Neural cell (in vitro differentiated cells): ENCODE results near the gene ITFG1. TPM values are rescaled to one million over a fixed set of nuclear protein-coding genes. Genes with fewer than 3 reads are reported as not detected.
"Not testable (repeated sequence)": the region's sequence is repeated elsewhere in the genome, so short reads cannot be mapped to it uniquely, and the experiment has no call there.

ENCODE experiments used
- H2AFZ ChIP-seq: fragments of 200-600, 300-800 bp; sonication (generic), shearing (Covaris generic); 2 replicates; pipeline ENCODE4 v1.6.0; 2014; ENCODE audit warnings: low read depth, mild to moderate bottlenecking, antibody characterized with exemption, low read length, moderate library complexity
- H3F3A ChIP-seq: fragments of 200-600 bp; shearing (Covaris generic); 2 replicates; pipeline ENCODE4 v1.6.1; 2016; ENCODE audit warnings: mild to moderate bottlenecking, moderate library complexity, mixed read lengths, antibody characterized with exemption, low read length; ENCODE audit not compliant: insufficient read depth, poor library complexity, severe bottlenecking
- H3K27ac ChIP-seq: fragments of 200-600, 300-800 bp; sonication (generic), shearing (Covaris generic); 2 replicates; pipeline ENCODE4 v1.5.1; 2014; ENCODE audit warnings: mild to moderate bottlenecking, low read length, moderate library complexity
- H3K27me3 ChIP-seq: fragments of 300-800, 200-600 bp; sonication (generic), shearing (Covaris generic); 2 replicates; pipeline ENCODE4 v1.6.0; 2014; ENCODE audit warnings: mild to moderate bottlenecking, low read depth, low read length, moderate library complexity; ENCODE audit not compliant: insufficient read depth
- H3K36me3 ChIP-seq: fragments of 300-800, 200-600 bp; sonication (generic), shearing (Covaris generic); 2 replicates; pipeline ENCODE4 v1.5.1; 2014; ENCODE audit warnings: mild to moderate bottlenecking, antibody characterized with exemption, low read length, moderate library complexity; ENCODE audit not compliant: insufficient read depth
- H3K4me2 ChIP-seq: fragments of 300-800, 200-600 bp; sonication (generic), shearing (Covaris generic); 2 replicates; pipeline ENCODE4 v1.6.0; 2014; ENCODE audit warnings: mild to moderate bottlenecking, low read length
- H3K4me3 ChIP-seq: fragments of 300-800, 200-600 bp; sonication (generic), shearing (Covaris generic); 2 replicates; pipeline ENCODE4 v1.5.1; 2014; ENCODE audit warnings: mild to moderate bottlenecking, low read length, moderate library complexity
- H3K79me2 ChIP-seq: fragments of 200-600 bp; shearing (Covaris generic); replicated peaks from 2 replicates; pipeline ENCODE4 v1.6.0; 2014; ENCODE audit warnings: mild to moderate bottlenecking, low read length, moderate library complexity; ENCODE audit not compliant: insufficient read depth
- H3K9ac ChIP-seq: fragments of 300-800, 200-600 bp; sonication (generic), shearing (Covaris generic); 2 replicates; pipeline ENCODE4 v1.6.1; 2016; ENCODE audit warnings: mild to moderate bottlenecking, low read length, mixed read lengths
- H3K9me2 ChIP-seq: fragments of 200-600 bp; shearing (Covaris generic); 2 replicates; pipeline ENCODE4 v1.6.1; 2016; ENCODE audit warnings: mild to moderate bottlenecking, low read length, mixed read lengths; ENCODE audit not compliant: insufficient read depth
- H3K9me3 ChIP-seq: fragments of 200-600, 300-800 bp; sonication (generic), shearing (Covaris generic); 2 replicates; pipeline ENCODE4 v1.6.1; 2016; ENCODE audit warnings: mild to moderate bottlenecking, mixed run types, low read length, moderate library complexity, mixed read lengths
- H4K20me1 ChIP-seq: fragments of 200-600 bp; shearing (Covaris generic); 2 replicates; pipeline ENCODE4 v1.6.1; 2016; ENCODE audit warnings: mild to moderate bottlenecking, mixed run types; ENCODE audit not compliant: insufficient read depth
- EP300 ChIP-seq: fragments of 450-650 bp; conservative IDR thresholded peaks from 2 replicates; pipeline ENCODE4 v1.6.1; 2014; ENCODE audit warnings: antibody characterized with exemption, mild to moderate bottlenecking, moderate library complexity; ENCODE audit not compliant: poor library complexity, severe bottlenecking
- EZH2 ChIP-seq: fragments of 200-600, 300-800 bp; shearing (Covaris generic), sonication (generic); IDR thresholded peaks from 2 replicates; pipeline ENCODE4 v1.6.1; 2014; ENCODE audit warnings: antibody characterized with exemption, low read length, borderline replicate concordance, mild to moderate bottlenecking; ENCODE audit not compliant: insufficient read depth, poor library complexity, severe bottlenecking
- MXI1 ChIP-seq: fragments of 450-650 bp; conservative IDR thresholded peaks from 2 replicates; pipeline ENCODE4 v1.6.1; 2014; ENCODE audit warnings: antibody characterized with exemption, mild to moderate bottlenecking; ENCODE audit not compliant: poor library complexity, severe bottlenecking
- POLR2AphosphoS5 ChIP-seq: IDR thresholded peaks from 2 replicates; pipeline ENCODE4 v1.6.1; 2012
- RAD21 ChIP-seq: fragments of 450-650 bp; conservative IDR thresholded peaks from 2 replicates; pipeline ENCODE4 v1.6.1; 2014; ENCODE audit warnings: antibody characterized with exemption, mild to moderate bottlenecking, moderate library complexity
- SMC3 ChIP-seq: fragments of 450-650 bp; conservative IDR thresholded peaks from 2 replicates; pipeline ENCODE4 v1.6.1; 2014; ENCODE audit warnings: antibody characterized with exemption, mild to moderate bottlenecking, moderate library complexity; ENCODE audit not compliant: poor library complexity
- TAF1 ChIP-seq: IDR thresholded peaks from 2 replicates; pipeline ENCODE4 v1.6.1; 2012; ENCODE audit warnings: low read depth
- polyA plus RNA-seq: library from polyadenylated mRNA; depleted of rRNA; stranded (reverse); fragments of >200 nt; gene quantifications from 2 replicates; pipeline ENCODE4 v1.2.3, GENCODE V29; 2014
- TF ChIP-seq, protein P1 (sequence below): IDR thresholded peaks from 2 replicates; pipeline ENCODE4 v1.6.1; 2012; ENCODE audit warnings: borderline replicate concordance
- TF ChIP-seq, protein P2 (sequence below): fragments of 450-650 bp; IDR thresholded peaks from 2 replicates; pipeline ENCODE4 v1.5.1; 2014; ENCODE audit warnings: antibody characterized with exemption, mild to moderate bottlenecking, moderate library complexity; ENCODE audit not compliant: poor library complexity, severe bottlenecking

Gene ITFG1
- polyA plus RNA-seq, 1 donor from 2014 or later: 155 TPM

DNA sequence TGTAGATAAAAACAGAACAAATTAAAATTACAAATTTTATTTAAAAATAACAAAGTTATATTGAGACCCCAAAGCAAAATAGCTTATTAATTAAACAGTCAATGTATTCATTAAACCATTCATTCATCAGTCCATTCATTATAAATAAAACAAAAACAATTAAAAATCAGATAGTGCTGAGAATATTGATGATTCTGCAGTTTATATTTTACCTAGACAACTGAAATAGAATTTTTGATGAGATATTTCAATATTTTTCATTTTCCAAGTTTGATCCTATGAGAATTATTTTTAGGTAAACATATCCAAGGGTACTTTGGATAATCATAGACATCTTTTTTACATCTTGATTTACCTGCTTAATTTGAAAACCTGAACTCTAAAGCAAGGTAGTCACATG, 301.9 kb downstream of the ITFG1 start:
- TF ChIP-seq, protein P1, sequence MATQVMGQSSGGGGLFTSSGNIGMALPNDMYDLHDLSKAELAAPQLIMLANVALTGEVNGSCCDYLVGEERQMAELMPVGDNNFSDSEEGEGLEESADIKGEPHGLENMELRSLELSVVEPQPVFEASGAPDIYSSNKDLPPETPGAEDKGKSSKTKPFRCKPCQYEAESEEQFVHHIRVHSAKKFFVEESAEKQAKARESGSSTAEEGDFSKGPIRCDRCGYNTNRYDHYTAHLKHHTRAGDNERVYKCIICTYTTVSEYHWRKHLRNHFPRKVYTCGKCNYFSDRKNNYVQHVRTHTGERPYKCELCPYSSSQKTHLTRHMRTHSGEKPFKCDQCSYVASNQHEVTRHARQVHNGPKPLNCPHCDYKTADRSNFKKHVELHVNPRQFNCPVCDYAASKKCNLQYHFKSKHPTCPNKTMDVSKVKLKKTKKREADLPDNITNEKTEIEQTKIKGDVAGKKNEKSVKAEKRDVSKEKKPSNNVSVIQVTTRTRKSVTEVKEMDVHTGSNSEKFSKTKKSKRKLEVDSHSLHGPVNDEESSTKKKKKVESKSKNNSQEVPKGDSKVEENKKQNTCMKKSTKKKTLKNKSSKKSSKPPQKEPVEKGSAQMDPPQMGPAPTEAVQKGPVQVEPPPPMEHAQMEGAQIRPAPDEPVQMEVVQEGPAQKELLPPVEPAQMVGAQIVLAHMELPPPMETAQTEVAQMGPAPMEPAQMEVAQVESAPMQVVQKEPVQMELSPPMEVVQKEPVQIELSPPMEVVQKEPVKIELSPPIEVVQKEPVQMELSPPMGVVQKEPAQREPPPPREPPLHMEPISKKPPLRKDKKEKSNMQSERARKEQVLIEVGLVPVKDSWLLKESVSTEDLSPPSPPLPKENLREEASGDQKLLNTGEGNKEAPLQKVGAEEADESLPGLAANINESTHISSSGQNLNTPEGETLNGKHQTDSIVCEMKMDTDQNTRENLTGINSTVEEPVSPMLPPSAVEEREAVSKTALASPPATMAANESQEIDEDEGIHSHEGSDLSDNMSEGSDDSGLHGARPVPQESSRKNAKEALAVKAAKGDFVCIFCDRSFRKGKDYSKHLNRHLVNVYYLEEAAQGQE: no peak
- TF ChIP-seq POLR2AphosphoS5 (no peak), TAF1 (no peak), RAD21 (no peak), EP300 (no peak), SMC3 (no peak), MXI1 (no peak), EZH2 (no peak)
- TF ChIP-seq, protein P2, sequence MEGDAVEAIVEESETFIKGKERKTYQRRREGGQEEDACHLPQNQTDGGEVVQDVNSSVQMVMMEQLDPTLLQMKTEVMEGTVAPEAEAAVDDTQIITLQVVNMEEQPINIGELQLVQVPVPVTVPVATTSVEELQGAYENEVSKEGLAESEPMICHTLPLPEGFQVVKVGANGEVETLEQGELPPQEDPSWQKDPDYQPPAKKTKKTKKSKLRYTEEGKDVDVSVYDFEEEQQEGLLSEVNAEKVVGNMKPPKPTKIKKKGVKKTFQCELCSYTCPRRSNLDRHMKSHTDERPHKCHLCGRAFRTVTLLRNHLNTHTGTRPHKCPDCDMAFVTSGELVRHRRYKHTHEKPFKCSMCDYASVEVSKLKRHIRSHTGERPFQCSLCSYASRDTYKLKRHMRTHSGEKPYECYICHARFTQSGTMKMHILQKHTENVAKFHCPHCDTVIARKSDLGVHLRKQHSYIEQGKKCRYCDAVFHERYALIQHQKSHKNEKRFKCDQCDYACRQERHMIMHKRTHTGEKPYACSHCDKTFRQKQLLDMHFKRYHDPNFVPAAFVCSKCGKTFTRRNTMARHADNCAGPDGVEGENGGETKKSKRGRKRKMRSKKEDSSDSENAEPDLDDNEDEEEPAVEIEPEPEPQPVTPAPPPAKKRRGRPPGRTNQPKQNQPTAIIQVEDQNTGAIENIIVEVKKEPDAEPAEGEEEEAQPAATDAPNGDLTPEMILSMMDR: no peak
- H3K4me2 ChIP-seq: no peak overlapping the region
- no peaks in the 10 kb centered on the region for H3K79me2 ChIP-seq
- no peaks in the 10 kb centered on the region for H3K27me3 ChIP-seq
- H3F3A ChIP-seq: no peaks in the 10 kb centered on the region
- H3K9me2 ChIP-seq: no peaks in the 10 kb centered on the region
- H4K20me1 ChIP-seq: no peaks in the 10 kb centered on the region
- no peaks in the 10 kb centered on the region for H3K9me3 ChIP-seq
- peaks cover 5% of the 10 kb centered on the region for H3K36me3 ChIP-seq
- H3K9ac ChIP-seq: no peak overlapping the region
- H2AFZ ChIP-seq: no peak overlapping the region
- no peak overlapping the region for H3K4me3 ChIP-seq
- H3K27ac ChIP-seq: no peak overlapping the region

DNA sequence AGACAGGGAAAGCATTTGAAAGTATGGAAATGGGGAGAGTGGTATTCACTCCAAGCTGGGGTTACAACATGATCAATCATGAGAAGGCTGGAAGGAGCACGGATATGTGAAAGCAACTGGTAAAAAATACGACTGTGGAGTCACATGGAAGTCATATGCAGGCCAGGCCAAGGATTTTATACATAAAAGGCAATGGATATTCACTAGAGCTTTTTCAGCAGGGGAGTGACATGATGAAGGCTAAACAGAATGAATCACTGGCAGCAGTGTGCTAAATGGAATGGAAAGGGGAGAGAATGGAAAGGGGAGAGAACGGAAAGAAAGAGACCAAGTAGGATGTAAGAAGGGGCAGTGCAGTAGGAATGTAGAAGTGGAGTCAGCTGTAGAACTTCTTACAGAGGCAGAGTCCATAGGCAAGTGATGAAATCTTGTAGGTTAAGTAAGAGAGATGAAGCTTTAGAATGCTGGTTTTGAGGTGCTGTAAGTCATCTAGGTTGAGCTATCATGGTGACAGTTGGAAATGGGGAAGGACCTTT, 304.1 kb downstream of the ITFG1 start:
- no peak overlapping the region for H3K4me3 ChIP-seq
- H3K9me3 ChIP-seq: no peaks in the 10 kb centered on the region
- TF ChIP-seq, protein P2: no peak
- no peak for TF ChIP-seq SMC3
- TF ChIP-seq TAF1: no peak
- no peak for TF ChIP-seq POLR2AphosphoS5
- no peak for TF ChIP-seq EP300
- TF ChIP-seq, protein P1: no peak
- no peak for TF ChIP-seq RAD21
- TF ChIP-seq MXI1: no peak
- no peak for TF ChIP-seq EZH2
- H3K9me2 ChIP-seq: no peaks in the 10 kb centered on the region
- peaks cover 5% of the 10 kb centered on the region for H3K36me3 ChIP-seq
- no peaks in the 10 kb centered on the region for H4K20me1 ChIP-seq
- H3K79me2 ChIP-seq: no peaks in the 10 kb centered on the region
- no peak overlapping the region for H3K9ac ChIP-seq
- H3F3A ChIP-seq: no peaks in the 10 kb centered on the region
- no peak overlapping the region for H3K4me2 ChIP-seq
- no peak overlapping the region for H2AFZ ChIP-seq
- H3K27ac ChIP-seq: no peak overlapping the region
- H3K27me3 ChIP-seq: no peaks in the 10 kb centered on the region

DNA sequence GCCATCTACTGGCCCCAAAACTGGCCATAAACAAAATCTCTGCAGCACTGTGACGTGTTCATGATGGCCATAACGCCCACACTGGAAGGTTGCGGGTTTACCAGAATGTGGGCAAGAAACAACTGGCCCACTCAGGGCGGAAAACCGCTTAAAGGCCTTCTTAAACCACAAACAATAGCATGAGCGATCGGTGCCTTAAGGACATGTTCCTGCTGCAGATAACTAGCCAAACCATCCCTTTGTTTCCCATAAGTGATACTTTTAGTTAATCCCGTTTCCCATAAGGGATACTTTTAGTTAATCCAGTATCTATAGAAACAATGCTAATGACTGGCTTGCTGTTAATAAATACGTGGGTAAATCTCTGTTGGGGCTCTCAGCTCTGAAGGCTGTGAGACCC, 308.4 kb downstream of the ITFG1 start:
- H3K9me3 ChIP-seq, H3K27me3 ChIP-seq, H3K36me3 ChIP-seq, H4K20me1 ChIP-seq, H3K9me2 ChIP-seq, H3K4me3 ChIP-seq, H3K79me2 ChIP-seq, H2AFZ ChIP-seq, H3K4me2 ChIP-seq, H3K9ac ChIP-seq, H3F3A ChIP-seq, H3K27ac ChIP-seq: not testable (repeated sequence)
